Measurements from ENCODE around the gene IPO13. TPM values are rescaled to one million over a fixed set of nuclear protein-coding genes. Genes with fewer than 3 reads are reported as not detected.

The IPO13 gene
- total and polyA plus RNA-seq, 10 of the 15 experiments (the other 5 are each of a cell fraction or from before 2014, with no cell fraction given), result 7.1 to 26.6 (median 15.9) TPM

- intact Hi-C loops (cut with micrococcal nuclease; ENCODE audit: unreplicated experiment), result no loop called here
- H3K4me2 ChIP-seq (ENCODE audit: control insufficient read depth, insufficient read depth), result no peak overlapping the region
- H4K20me1 ChIP-seq (ENCODE audit: control insufficient read depth, insufficient read depth), result no peaks in the 10 kb centered on the region
- no peak overlapping the region for H2AFZ ChIP-seq (ENCODE audit: control insufficient read depth, low read depth, low read length)
- H3K79me2 ChIP-seq (ENCODE audit: control insufficient read depth, insufficient read depth, low read length), result no peaks in the 10 kb centered on the region
- ChIA-PET POLR2A (no interaction called here), SMC1A (ENCODE audit: uncharacterized antibody, unreplicated experiment) (no interaction called here), RAD21 (ENCODE audit: unreplicated experiment) (interaction anchor here (1.3 kb wide), 1 partner anchor 141 kb away, joined by 7 read pairs; no protein-coding TSS in a partner anchor), CTCF (interaction anchor here (0.8 kb wide), 1 partner anchor 141 kb away, joined by 3 read pairs; no protein-coding TSS in a partner anchor)
- BruUV-seq (replicated peaks), result no TSS peak
- ATAC-seq, result no peak
- H3K27me3 ChIP-seq (replicated peaks in 1 of 2; ENCODE audit: control insufficient read depth in 2 of 2, insufficient read depth in 2 of 2, low read length in 1 of 2), result no peaks in the 10 kb centered on the region
- H3K4me3 ChIP-seq, result no peak overlapping the region
- H3K9me3 ChIP-seq (replicated peaks; ENCODE audit: control insufficient read depth, insufficient read depth, low read length), result no peaks in the 10 kb centered on the region
- no peak overlapping the region for H3K9ac ChIP-seq (ENCODE audit: control insufficient read depth, insufficient read depth, low read length)
- 25% methylated on average over 1 of the region's 7 CpGs for WGBS (ENCODE audit: insufficient coverage, insufficient replicate concordance, low lambda C conversion rate, missing lambda C conversion rate)
- FAIRE-seq, result no peak
- no peaks in the 10 kb centered on the region; a peak in 1 of 4 replicates for H3K36me3 ChIP-seq (ENCODE audit: control insufficient read depth in 2 of 2, insufficient read depth in 2 of 2, low read length in 1 of 2)
- no peak for DNase-seq (ENCODE audit: low read depth, low spot score)
- TF ChIP-seq NFIC (IDR thresholded peaks at IDR 0.05; ENCODE audit: low read depth, low read length) (no peak), MTA2 (IDR thresholded peaks at IDR 0.05; ENCODE audit: low read depth) (no peak), NFYB (IDR thresholded peaks at IDR 0.05; ENCODE audit: insufficient read depth, low read depth, low read length) (no peak)
- in situ Hi-C loops (cut with MboI), result no loop called here
- H3K27ac ChIP-seq (ENCODE audit: control insufficient read depth, insufficient read depth), result no peak overlapping the region
- no peaks in the 10 kb centered on the region for H3K4me1 ChIP-seq (ENCODE audit: control insufficient read depth, insufficient read depth, low read length)
Observed at GRCh38 chr1:43904660-43905551, 41.8 kb upstream of the IPO13 start.

GRCh38 chr1:43908226-43908625, 38.5 kb upstream of the IPO13 start:
- DNase-seq (ENCODE audit: low read depth, low spot score) (no peak), ATAC-seq (no peak), FAIRE-seq (peak; percentile 23)
- no peak overlapping the region for H2AFZ ChIP-seq (ENCODE audit: control insufficient read depth, low read depth, low read length)
- intact Hi-C loops (cut with micrococcal nuclease; ENCODE audit: unreplicated experiment), result no loop called here
- H3K9me3 ChIP-seq (replicated peaks; ENCODE audit: control insufficient read depth, insufficient read depth, low read length), result no peaks in the 10 kb centered on the region
- no peak overlapping the region for H3K4me2 ChIP-seq (ENCODE audit: control insufficient read depth, insufficient read depth)
- in situ Hi-C loops (cut with MboI), result no loop called here
- ChIA-PET SMC1A (ENCODE audit: uncharacterized antibody, unreplicated experiment) (interaction anchor here (0.6 to 7.1 kb wide), 2 partner anchors 143 to 177 kb away, joined by 3 to 74 read pairs; no protein-coding TSS in a partner anchor), CTCF (interaction anchor here (0.6 to 2.9 kb wide), 6 partner anchors 9 to 237 kb away, joined by 3 to 22 read pairs (median 4); partner anchors contain the start of gene ARTN), POLR2A (no interaction called here), RAD21 (ENCODE audit: unreplicated experiment) (interaction anchor here (7.1 kb wide), 1 partner anchor 144 kb away, joined by 73 read pairs; no protein-coding TSS in a partner anchor)
- no peaks in the 10 kb centered on the region for H3K79me2 ChIP-seq (ENCODE audit: control insufficient read depth, insufficient read depth, low read length)
- 71% methylated on average over 2 of the region's 2 CpGs for WGBS (ENCODE audit: insufficient coverage, insufficient replicate concordance, low lambda C conversion rate, missing lambda C conversion rate)
- BruUV-seq (replicated peaks), result no TSS peak
- H3K27ac ChIP-seq (ENCODE audit: control insufficient read depth, insufficient read depth), result no peak overlapping the region
- H3K4me1 ChIP-seq (ENCODE audit: control insufficient read depth, insufficient read depth, low read length), result no peaks in the 10 kb centered on the region
- no peaks in the 10 kb centered on the region for H4K20me1 ChIP-seq (ENCODE audit: control insufficient read depth, insufficient read depth)
- H3K36me3 ChIP-seq (ENCODE audit: control insufficient read depth in 2 of 2, insufficient read depth in 2 of 2, low read length in 1 of 2), result no peaks in the 10 kb centered on the region
- no peak overlapping the region for H3K4me3 ChIP-seq
- no peak overlapping the region for H3K9ac ChIP-seq (ENCODE audit: control insufficient read depth, insufficient read depth, low read length)
- no peaks in the 10 kb centered on the region for H3K27me3 ChIP-seq (replicated peaks in 1 of 2; ENCODE audit: control insufficient read depth in 2 of 2, insufficient read depth in 2 of 2, low read length in 1 of 2)
- TF ChIP-seq ZNF207 (IDR thresholded peaks at IDR 0.05; ENCODE audit: borderline replicate concordance) (no peak), MEF2A (IDR thresholded peaks at IDR 0.05; ENCODE audit: insufficient read depth, low read depth, low read length) (no peak), PKNOX1 (IDR thresholded peaks at IDR 0.05) (no peak), SP1 (IDR thresholded peaks at IDR 0.05; ENCODE audit: low read depth, low read length) (no peak), SUPT20H (IDR thresholded peaks at IDR 0.05; ENCODE audit: borderline replicate concordance, control insufficient read depth, low read depth, low read length) (no peak), SREBF1 (IDR thresholded peaks at IDR 0.05; ENCODE audit: low read length) (no peak), REST (IDR thresholded peaks at IDR 0.05; ENCODE audit: low read depth, low read length) (no peak), TBL1XR1 (IDR thresholded peaks at IDR 0.05; ENCODE audit: low read depth, low read length) (no peak), LARP7 (IDR thresholded peaks at IDR 0.05) (no peak)

Data from GM12878 (cell line).